Endodermal cell (in vitro differentiated cells): ENCODE measurements around the gene FILIP1. TPM values are rescaled to one million over a fixed set of nuclear protein-coding genes. Genes with fewer than 3 reads are reported as not detected.

ENCODE experiments used
- DNase-seq: peaks from one replicate; pipeline ENCODE4 v3.0.0-alpha.2; 2017
- H3K27ac ChIP-seq: 2 replicates; pipeline ENCODE4 v1.5.1; 2013; ENCODE audit warnings: mild to moderate bottlenecking, low read depth, low read length, moderate library complexity
- H3K27me3 ChIP-seq: 2 replicates; pipeline ENCODE4 v1.6.1; 2013; ENCODE audit warnings: mild to moderate bottlenecking, low read length, moderate library complexity; ENCODE audit not compliant: insufficient read depth, control insufficient read depth, poor library complexity, severe bottlenecking
- H3K36me3 ChIP-seq: 2 replicates; pipeline ENCODE4 v1.7.0; 2013; ENCODE audit warnings: mild to moderate bottlenecking, low read length, moderate library complexity; ENCODE audit not compliant: control insufficient read depth, insufficient read depth
- H3K4me1 ChIP-seq: one replicate; pipeline ENCODE4 v1.7.0; 2013; ENCODE audit warnings: low read length; ENCODE audit not compliant: control insufficient read depth, insufficient read depth
- H3K4me3 ChIP-seq: 2 replicates; pipeline ENCODE4 v1.5.1; 2013; ENCODE audit warnings: mild to moderate bottlenecking, low read length, moderate library complexity
- H3K9ac ChIP-seq: 2 replicates; pipeline ENCODE4 v1.6.1; 2013; ENCODE audit warnings: mild to moderate bottlenecking, low read length, moderate library complexity; ENCODE audit not compliant: poor library complexity, severe bottlenecking; ENCODE audit errors: extremely low read depth
- H3K9me3 ChIP-seq: 2 replicates; pipeline ENCODE4 v1.6.1; 2013; ENCODE audit warnings: mild to moderate bottlenecking, low read length, moderate library complexity; ENCODE audit not compliant: control insufficient read depth
- H3K27ac Mint-ChIP-seq: 2 replicates; pipeline ENCODE4 v1.8.0; 2020; ENCODE audit warnings: mixed read lengths
- H3K27me3 Mint-ChIP-seq: 2 replicates; pipeline ENCODE4 v1.8.0; 2021; ENCODE audit warnings: mild to moderate bottlenecking, mixed read lengths; ENCODE audit not compliant: insufficient read depth
- H3K36me3 Mint-ChIP-seq: 2 replicates; pipeline ENCODE4 v1.8.0; 2020; ENCODE audit warnings: low read depth, mixed read lengths
- H3K4me1 Mint-ChIP-seq: 2 replicates; pipeline ENCODE4 v1.8.0; 2020; ENCODE audit warnings: mixed read lengths
- H3K4me3 Mint-ChIP-seq: 2 replicates; pipeline ENCODE4 v1.8.0; 2020; ENCODE audit warnings: mild to moderate bottlenecking, moderate library complexity, mixed read lengths
- H3K9me3 Mint-ChIP-seq: 2 replicates; pipeline ENCODE4 v1.8.0; 2020; ENCODE audit warnings: mild to moderate bottlenecking, mixed read lengths
- WGBS, 2 experiments: methylation state at CpG; one replicate each; pipeline versions ENCODE4 v1.1.5 to v1.1.7; 2013; ENCODE audit warnings: missing lambda C conversion rate in 2 of 2, mixed read lengths in 1 of 2; ENCODE audit not compliant: insufficient coverage in 1 of 2, insufficient read length in 1 of 2; 5-methylcytosine and 5-hydroxymethylcytosine counted together
- total RNA-seq, 2 donors: library from RNA; stranded (reverse); fragmentation: NEBNext Ultra II Directional in 1 of 2; extraction: Animal tissue kit (Norgen Biotek cat#: 25700) in 1 of 2; gene quantifications; 2 replicates in 1 of 2; 3 replicates in 1 of 2; pipeline ENCODE4 v1.2.1, GENCODE V29; 2021
- TF ChIP-seq, protein P1 (sequence below): fragments of 200-600 bp; sonication (generic); conservative IDR thresholded peaks from 2 replicates; pipeline ENCODE4 v1.5.0; 2021; ENCODE audit warnings: antibody characterized with exemption, mild to moderate bottlenecking

The FILIP1 gene
- total RNA-seq, 2 donors from 2014 or later: 0.35 TPM

DNA sequence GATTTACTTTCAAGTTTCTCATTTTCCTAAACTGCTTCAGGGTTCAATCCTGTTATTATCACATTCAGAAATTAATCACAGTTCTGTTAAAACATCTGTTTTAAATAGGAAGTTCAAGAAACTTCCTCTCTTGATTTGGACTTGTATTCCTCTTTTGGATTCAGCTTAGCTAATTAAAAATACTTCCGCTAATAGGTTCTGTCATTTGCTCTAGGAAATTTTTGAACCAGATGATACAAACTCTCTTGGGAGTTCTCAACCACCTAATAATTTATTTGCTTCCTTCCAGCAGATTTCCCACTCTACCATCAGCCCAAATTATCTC, 193.1 kb downstream of the FILIP1 start:
- no peak overlapping the region for H3K27ac Mint-ChIP-seq
- TF ChIP-seq, protein P1, sequence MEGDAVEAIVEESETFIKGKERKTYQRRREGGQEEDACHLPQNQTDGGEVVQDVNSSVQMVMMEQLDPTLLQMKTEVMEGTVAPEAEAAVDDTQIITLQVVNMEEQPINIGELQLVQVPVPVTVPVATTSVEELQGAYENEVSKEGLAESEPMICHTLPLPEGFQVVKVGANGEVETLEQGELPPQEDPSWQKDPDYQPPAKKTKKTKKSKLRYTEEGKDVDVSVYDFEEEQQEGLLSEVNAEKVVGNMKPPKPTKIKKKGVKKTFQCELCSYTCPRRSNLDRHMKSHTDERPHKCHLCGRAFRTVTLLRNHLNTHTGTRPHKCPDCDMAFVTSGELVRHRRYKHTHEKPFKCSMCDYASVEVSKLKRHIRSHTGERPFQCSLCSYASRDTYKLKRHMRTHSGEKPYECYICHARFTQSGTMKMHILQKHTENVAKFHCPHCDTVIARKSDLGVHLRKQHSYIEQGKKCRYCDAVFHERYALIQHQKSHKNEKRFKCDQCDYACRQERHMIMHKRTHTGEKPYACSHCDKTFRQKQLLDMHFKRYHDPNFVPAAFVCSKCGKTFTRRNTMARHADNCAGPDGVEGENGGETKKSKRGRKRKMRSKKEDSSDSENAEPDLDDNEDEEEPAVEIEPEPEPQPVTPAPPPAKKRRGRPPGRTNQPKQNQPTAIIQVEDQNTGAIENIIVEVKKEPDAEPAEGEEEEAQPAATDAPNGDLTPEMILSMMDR: no peak
- 93 to 100% methylated on average over 1 of the region's 1 CpG for WGBS, 2 experiments

DNA sequence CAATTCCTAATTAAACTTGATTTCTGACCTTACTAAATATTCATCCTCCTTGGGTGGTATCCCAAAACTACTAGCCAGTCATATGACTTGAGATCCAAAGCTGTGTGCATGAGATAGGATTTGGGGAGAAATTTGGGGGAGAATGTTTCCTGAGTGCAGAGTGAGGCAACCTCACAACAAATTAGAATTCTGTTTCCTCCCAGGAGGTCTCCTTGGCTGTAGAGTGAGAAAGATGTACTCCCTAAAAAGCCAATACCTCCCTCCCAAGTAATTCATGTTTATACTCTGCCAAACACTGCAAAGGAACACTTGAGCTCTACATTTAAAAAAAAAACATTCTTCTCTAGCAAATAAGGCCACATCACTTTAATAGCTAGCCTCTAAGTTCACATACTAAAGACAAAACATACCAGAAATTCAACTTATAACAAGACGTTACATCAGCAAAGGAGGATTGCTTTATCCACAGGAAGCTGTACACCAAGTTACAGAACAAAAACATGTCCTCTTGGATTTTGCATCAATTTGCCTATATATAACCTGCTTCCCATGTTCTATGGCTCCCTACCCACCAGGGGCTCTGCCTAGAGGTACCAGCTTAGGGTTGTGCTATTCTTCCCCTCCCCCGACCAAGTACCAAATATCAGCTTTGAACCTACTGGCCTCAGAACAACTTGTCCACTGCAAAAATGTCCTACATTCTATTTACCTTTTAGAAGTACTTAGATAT, 193.6 kb downstream of the FILIP1 start:
- H3K4me3 Mint-ChIP-seq: no peak overlapping the region
- no peaks in the 10 kb centered on the region for H3K9me3 ChIP-seq
- 88% methylated on average over 1 to 2 of the region's 2 CpGs for WGBS, 2 experiments
- TF ChIP-seq, protein P1: no peak
- no peak for DNase-seq
- H3K4me3 ChIP-seq: no peak overlapping the region
- H3K27ac Mint-ChIP-seq: no peak overlapping the region
- no peaks in the 10 kb centered on the region for H3K36me3 ChIP-seq
- H3K27me3 Mint-ChIP-seq: no peaks in the 10 kb centered on the region
- H3K9ac ChIP-seq: no peak overlapping the region
- no peaks in the 10 kb centered on the region for H3K9me3 Mint-ChIP-seq
- H3K36me3 Mint-ChIP-seq: no peaks in the 10 kb centered on the region
- H3K4me1 Mint-ChIP-seq: no peaks in the 10 kb centered on the region
- H3K4me1 ChIP-seq: no peaks in the 10 kb centered on the region
- H3K27ac ChIP-seq: no peak overlapping the region
- no peaks in the 10 kb centered on the region for H3K27me3 ChIP-seq

More for the DNA sequence above, 193.1 kb downstream of the FILIP1 start:
- H3K27me3 Mint-ChIP-seq: no peaks in the 10 kb centered on the region
- H3K4me1 Mint-ChIP-seq: no peaks in the 10 kb centered on the region
- DNase-seq: no peak
- H3K4me3 Mint-ChIP-seq: no peak overlapping the region
- Histone ChIP-seq H3K27me3 (no peaks in the 10 kb centered on the region), H3K4me3 (no peak overlapping the region), H3K4me1 (no peaks in the 10 kb centered on the region), H3K36me3 (no peaks in the 10 kb centered on the region), H3K9me3 (no peaks in the 10 kb centered on the region), H3K9ac (no peak overlapping the region), H3K27ac (no peak overlapping the region)
- no peaks in the 10 kb centered on the region for H3K36me3 Mint-ChIP-seq
- no peaks in the 10 kb centered on the region for H3K9me3 Mint-ChIP-seq

DNA sequence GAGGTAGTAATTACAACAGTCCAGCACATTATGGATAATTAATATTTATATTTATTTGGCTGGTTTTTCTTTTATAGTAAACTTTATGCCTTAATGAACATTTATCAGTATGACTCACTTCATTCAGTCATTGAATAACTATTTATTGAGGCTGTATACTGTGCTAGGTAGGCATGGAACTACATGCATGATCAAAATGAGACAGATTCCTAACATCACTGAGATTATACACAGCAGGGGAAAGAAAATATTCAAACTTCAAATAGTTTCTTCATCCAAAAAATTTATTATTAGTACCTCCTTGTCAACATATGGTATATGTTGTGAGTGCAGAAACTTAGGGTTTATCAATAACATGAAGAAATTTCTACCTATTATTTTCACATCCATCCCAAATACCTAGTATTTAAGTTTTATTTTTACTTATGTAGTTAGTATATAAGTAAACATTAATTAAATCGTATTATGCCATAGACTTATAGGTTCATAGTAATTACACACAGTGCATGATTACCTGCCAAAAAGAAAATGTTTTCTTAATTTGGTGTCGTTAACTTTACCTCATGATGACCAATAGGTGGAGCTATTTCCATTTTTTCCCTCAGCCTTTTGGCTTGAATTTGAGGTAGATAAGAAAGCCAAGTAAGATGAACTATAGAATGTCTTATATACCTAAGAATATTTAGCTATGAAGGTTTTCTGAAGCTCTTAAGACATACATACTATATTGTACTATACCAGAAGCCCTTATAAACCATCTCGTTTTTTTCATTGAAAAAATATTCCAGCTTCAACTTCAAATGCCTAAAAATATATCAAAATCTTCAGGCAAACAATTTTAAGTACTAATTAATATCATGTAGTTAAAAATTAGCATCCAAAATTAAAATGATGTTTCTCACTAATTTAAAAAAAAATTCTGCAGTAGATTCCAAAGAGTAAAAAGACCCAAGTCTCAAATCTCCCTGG, 196.5 kb downstream of the FILIP1 start:
- WGBS, 2 experiments: 0% methylated on average over 1 to 2 of the region's 3 CpGs
- H3K27me3 Mint-ChIP-seq: no peaks in the 10 kb centered on the region
- H3K27me3 ChIP-seq: no peaks in the 10 kb centered on the region
- H3K27ac ChIP-seq: no peak overlapping the region
- H3K4me1 ChIP-seq: no peaks in the 10 kb centered on the region
- H3K9ac ChIP-seq: no peak overlapping the region
- no peaks in the 10 kb centered on the region for H3K4me1 Mint-ChIP-seq
- H3K4me3 Mint-ChIP-seq: no peak overlapping the region
- no peak for DNase-seq
- no peak overlapping the region for H3K27ac Mint-ChIP-seq
- no peaks in the 10 kb centered on the region for H3K36me3 Mint-ChIP-seq
- TF ChIP-seq, protein P1: peak; percentile 90
- H3K36me3 ChIP-seq: no peaks in the 10 kb centered on the region
- H3K9me3 ChIP-seq: no peaks in the 10 kb centered on the region
- H3K9me3 Mint-ChIP-seq: no peaks in the 10 kb centered on the region
- no peak overlapping the region for H3K4me3 ChIP-seq
